Ishikawa (cell line): ENCODE data around the gene INPP4A.

Experiments
- EP300 ChIP-seq: IDR thresholded peaks from 2 replicates; pipeline ENCODE4 v1.6.1; 2012; ENCODE audit warnings: borderline replicate concordance
- USF1 ChIP-seq: IDR thresholded peaks from 2 replicates; pipeline ENCODE4 v1.6.1; 2012

- no peak for TF ChIP-seq EP300
- TF ChIP-seq USF1 = no peak
These were observed 2.2 kb upstream of the INPP4A start for GRCh38 chr2:98442488-98442887.
